VCaP (cell line): ENCODE results near the gene SLC44A1.

Experiments
- H3K27ac ChIP-seq: fragments of 450-650 bp; 2 replicates; pipeline ENCODE4 v1.5.1; 2017
- TF ChIP-seq, protein P1 (sequence below): fragments of 450-650 bp; conservative IDR thresholded peaks from 2 replicates; pipeline ENCODE4 v1.5.1; 2017; ENCODE audit warnings: mild to moderate bottlenecking, moderate library complexity

Gene SLC44A1

DNA sequence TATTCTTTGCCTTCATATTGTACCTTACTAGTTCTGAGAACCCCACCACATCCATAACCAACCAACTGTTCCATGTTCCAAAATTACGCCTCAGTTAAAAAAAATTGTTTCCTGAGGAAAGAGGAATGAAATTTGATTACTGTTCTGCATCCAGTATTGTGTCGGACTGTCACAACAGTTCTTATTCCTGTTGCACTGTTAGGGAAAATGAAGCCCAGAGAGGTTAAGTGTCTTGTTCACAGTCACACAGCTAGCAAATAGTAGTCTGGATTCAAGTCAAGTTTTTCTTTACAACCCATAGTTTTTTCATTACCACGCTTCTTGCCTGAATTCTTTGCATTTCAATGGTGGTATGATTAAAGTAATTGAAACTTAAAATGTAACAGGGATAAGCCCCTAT, 207.7 kb downstream of the SLC44A1 start:
- TF ChIP-seq, protein P1, sequence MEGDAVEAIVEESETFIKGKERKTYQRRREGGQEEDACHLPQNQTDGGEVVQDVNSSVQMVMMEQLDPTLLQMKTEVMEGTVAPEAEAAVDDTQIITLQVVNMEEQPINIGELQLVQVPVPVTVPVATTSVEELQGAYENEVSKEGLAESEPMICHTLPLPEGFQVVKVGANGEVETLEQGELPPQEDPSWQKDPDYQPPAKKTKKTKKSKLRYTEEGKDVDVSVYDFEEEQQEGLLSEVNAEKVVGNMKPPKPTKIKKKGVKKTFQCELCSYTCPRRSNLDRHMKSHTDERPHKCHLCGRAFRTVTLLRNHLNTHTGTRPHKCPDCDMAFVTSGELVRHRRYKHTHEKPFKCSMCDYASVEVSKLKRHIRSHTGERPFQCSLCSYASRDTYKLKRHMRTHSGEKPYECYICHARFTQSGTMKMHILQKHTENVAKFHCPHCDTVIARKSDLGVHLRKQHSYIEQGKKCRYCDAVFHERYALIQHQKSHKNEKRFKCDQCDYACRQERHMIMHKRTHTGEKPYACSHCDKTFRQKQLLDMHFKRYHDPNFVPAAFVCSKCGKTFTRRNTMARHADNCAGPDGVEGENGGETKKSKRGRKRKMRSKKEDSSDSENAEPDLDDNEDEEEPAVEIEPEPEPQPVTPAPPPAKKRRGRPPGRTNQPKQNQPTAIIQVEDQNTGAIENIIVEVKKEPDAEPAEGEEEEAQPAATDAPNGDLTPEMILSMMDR: no peak
- H3K27ac ChIP-seq: no peak overlapping the region

DNA sequence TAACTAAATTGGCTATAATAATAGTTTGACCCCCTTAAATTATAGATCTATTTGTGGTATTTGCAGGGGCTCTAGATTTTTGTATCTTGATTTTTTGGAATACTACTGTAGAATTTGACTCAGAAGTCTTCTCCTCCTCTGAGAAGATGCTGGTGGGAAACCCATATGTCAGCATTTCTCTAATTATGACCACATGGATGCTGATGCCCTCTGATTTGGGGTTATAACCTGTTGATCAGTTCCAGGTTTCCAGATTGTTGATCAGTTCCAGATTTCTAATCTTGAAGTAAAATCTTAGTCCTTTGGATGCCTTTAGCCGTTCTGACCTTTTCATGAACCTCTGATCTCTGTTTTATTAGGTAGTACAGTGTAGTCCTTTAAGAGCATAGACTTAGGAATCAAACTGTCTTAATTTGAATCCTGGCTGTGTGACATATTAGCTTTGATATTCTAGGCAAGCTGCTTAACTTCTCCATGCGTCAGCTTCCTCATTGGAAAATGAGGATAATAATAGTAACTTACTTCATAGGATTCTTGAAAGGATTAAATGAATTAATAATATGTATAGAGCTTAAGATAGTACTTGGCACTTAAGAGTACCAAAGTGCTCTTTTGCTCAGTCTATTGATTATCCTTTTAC, 211.5 kb downstream of the SLC44A1 start:
- TF ChIP-seq, protein P1: no peak
- no peak overlapping the region for H3K27ac ChIP-seq

GRCh38 chr9:105457560-105458294, 213.3 kb downstream of the SLC44A1 start:
- TF ChIP-seq, protein P1: no peak

DNA sequence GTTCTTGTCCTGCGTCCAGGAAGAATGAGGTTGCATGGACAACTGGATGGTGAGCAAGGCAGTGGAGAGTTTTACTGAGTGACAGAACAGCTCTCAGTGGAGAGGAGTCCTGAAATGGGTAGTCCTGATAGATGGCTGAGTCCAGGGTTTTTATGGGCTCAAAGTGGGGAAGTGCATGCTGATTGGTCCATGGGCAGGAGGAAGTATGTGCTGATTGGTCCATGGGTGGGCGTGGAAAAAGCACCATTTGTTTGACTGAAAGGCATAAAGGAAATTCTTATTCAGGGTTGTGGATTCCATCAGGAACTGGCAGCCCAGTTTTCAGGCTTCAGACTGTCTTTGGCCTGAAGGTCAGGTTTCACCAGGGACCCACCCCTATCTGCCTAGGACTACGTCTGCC, 214.0 kb downstream of the SLC44A1 start:
- TF ChIP-seq, protein P1: no peak
- no peak overlapping the region for H3K27ac ChIP-seq

More at GRCh38 chr9:105457560-105458294, 213.3 kb downstream of the SLC44A1 start:
- no peak overlapping the region for H3K27ac ChIP-seq

DNA sequence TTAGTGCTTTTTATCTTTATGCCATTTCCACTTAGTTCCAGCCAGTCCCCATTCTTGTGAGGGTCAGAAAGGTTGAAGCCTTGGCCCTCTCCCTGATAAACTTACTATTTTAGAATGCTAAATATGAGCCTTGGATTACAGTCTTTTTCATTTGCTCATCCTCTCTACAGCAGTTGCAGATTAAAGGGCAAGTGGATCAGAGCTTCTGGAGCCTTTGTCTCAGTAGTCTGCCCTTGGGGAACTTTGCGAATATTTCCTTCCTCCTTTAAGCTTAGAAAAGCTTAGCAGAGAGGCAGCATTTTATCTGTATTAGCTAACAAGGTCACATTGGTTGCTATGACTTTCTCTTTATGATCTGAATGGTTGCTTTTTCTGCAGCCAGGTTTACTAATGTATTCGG, 214.9 kb downstream of the SLC44A1 start:
- no peak overlapping the region for H3K27ac ChIP-seq
- TF ChIP-seq, protein P1: no peak

- TF ChIP-seq, protein P1: no peak
- no peak overlapping the region for H3K27ac ChIP-seq
These were observed 222.5 kb downstream of the SLC44A1 start for GRCh38 chr9:105466898-105467455.

DNA sequence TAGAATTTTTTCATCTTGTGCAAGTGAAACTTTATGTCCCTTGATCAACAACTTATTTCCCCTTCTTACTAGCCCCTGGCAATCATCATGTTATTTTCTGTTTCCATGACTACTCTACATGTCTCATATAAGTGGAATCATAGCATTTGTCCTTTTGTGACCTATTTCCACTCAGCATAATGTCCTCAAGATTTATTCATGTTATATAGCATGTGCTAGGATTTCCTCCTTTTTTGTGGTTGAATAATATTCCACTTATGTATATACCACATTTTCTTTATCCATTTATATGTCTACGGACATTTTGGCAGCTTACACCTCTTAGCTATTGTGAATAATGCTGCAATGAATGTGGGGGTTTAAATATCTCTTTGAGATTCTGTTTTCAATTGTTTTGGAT, 224.4 kb downstream of the SLC44A1 start:
- H3K27ac ChIP-seq: no peak overlapping the region
- TF ChIP-seq, protein P1: no peak
